Brain pericyte (primary cell): ENCODE data around the gene PGAM2.

Experiments used
- DNase-seq: peaks from one replicate; pipeline ENCODE4 v3.0.0-alpha.2; 2012; ENCODE audit warnings: low read depth, low spot score

PGAM2 gene

DNA sequence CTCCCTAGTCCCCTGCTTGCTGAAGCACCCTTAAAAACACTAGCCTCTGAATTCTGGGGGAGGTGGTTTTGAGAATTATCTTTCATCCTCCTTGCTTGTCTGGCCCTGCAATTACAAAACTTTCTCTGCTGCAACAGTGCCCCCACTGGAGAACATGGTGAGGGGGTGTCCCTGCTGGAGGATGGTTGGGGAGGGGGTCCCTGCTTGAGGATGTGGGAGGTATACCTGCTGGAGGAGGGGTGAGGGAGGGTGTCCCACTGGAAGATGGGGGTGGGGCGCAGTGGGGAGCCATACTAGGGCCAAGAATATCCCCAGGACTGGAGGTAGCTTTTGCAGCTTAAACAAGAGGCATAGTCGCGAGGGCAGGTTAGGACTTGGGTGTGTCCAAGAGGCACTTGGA is 20.2 kb upstream of the PGAM2 start:
- DNase-seq: no peak

DNA sequence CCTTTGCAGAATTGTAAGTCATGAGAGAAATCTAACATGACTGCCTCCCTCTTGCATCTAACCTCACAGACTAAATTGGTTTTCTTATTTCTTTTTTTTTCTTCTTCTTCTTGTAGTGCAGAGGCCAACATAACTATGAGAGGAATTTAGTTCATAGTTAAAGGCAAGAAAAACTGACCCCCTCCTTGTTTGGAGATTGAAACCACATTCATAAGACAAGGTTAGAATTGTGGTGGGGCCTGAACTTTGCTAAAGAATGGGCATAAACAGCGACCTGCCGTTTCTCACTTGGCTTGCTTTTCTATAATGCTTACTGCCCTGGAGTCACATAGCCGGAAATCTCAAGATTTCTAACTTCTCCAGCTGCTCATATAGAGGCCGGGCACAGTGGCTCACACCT is 19.3 kb upstream of the PGAM2 start:
- no peak for DNase-seq

- no peak for DNase-seq
Observed at GRCh38 chr7:44083796-44084195, 18.4 kb upstream of the PGAM2 start.

- DNase-seq: peak; percentile 88
Observed at GRCh38 chr7:44082541-44083207, 17.3 kb upstream of the PGAM2 start.

GRCh38 chr7:44081266-44081748 is 15.9 kb upstream of the PGAM2 start:
- no peak for DNase-seq

DNA sequence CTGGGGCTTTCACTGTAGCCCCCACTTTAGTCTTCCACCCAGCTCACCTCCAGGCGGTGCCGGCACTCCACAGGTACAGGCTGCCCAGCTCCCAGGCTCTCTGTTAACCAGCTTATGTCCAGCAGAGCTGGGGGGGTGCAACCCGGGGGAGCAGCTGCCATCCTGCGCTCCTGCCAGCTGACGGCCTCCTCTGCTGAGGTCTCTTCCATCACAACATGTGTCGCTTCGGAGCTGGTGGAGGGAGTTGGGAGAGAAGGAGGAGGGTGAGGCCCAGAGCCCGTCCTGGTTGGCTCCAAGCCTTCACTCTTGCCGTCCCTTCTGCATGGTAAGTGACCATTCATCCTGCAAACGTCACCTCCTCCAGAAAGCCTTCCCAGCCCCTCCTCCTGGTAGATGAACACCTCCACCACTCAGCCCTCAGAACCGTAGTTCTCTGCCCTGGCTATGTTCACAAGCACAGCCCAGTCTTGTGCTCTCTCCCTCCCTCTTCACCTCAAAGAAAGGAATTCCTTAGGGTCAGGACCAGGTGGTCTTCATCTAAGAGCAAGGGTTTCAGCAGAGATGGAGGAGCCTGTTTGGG is 15.4 kb upstream of the PGAM2 start:
- no peak for DNase-seq

- DNase-seq: no peak
Observed at GRCh38 chr7:44080118-44080517, 14.8 kb upstream of the PGAM2 start.

- no peak for DNase-seq
Observed at GRCh38 chr7:44079331-44080021, 14.1 kb upstream of the PGAM2 start.

GRCh38 chr7:44078521-44078920 is 13.2 kb upstream of the PGAM2 start:
- DNase-seq: no peak

DNA sequence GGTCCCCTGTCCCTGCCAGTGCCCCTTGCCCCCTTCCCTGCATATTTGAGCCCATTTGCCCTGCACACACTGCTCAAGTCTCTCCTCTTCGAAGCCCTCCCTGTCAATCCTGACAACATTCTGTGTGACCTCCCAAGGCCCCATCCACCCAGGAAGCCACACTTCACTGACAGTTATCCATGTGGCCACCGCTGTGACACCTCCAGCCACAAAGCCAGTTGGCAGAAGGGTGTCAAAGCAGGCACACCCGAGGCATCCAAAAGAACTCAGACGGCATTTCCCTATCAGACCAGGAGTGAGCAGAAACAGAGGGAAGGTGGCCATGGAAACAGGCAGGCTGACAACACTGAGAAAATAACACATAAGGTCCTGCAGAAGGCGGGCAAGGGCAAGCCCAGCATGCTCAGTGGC is 12.3 kb upstream of the PGAM2 start:
- DNase-seq: no peak

GRCh38 chr7:44077061-44077460 is 11.7 kb upstream of the PGAM2 start:
- no peak for DNase-seq

- no peak for DNase-seq
Observed at GRCh38 chr7:44076101-44076895, 10.9 kb upstream of the PGAM2 start.

- no peak for DNase-seq
Observed at GRCh38 chr7:44075296-44076075, 10.1 kb upstream of the PGAM2 start.

GRCh38 chr7:44074349-44074695 is 9.0 kb upstream of the PGAM2 start:
- no peak for DNase-seq

DNA sequence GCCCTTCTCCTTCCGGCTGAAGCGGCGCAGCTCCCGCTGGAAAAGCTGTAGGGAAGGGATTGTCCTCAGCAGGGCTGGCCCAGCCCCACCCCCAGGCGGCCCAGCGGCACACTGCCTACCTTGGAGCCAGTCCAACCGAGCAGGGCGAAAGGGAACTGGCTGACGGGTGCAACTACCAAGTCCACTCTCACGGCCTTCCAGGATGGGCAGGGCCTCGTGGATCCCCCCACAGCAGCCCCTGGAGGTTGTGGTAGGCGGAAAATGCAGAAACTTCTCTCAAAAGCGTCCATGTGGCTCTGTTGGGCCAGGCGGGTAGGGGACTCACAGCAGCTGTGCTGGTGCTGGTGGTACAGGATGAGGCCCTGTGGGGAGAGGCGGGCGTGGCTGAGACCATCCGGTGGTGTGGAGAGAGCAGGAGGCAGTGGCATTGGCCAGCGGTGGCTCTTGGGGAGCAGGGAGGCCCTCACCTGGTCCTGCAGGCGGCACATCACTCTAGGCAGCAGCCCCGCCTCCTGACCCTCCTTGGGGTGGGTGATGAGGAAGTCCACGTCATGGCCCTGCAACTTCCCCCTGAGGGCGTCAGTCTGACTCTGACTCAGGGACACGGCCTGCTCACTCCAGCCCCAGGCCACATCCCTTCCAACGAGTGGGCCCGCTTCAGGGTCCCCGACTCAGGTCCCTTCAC is 8.4 kb upstream of the PGAM2 start:
- no peak for DNase-seq

DNA sequence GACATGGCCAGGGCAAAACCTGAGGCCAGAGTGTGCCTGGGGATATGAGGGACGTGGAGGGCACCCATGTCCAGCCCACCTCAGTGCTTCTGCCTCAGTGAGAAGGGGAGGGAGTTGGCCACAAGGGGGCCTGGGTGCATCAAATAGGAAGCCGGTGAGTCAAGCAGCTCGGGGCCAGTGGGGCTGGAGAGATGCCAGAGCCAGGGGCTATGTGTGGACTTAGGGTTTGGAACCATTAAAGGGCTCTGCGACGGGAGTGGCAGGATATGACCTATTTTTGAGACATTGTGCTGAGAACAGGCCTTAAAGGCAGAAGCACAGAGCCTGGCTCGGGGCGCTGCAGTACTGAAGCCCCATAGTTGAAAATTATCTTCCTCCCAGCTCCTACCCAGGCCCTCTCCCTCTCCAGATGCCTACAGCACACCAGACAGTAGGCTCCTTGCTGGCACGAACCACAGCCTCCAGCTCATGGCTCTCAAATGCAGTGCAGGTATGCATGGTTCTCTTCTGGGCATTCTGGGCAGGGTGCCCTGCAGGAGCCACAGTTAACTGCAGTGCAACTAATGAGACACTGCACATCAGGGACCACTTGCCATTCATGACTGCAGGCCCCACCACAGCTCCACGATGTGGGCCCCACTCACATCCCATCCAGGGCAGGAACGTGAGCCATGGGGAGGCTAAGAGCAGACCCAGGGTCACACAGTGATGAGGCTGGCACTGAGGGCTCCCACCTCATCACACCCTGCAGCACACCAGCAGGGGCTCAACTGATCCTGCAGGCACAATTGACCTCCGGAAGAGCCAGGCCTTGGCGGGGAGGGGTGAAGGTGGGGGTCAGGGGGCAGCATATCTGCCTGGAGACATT is 7.2 kb upstream of the PGAM2 start:
- DNase-seq: peak; percentile 37

GRCh38 chr7:44071726-44072363 is 6.5 kb upstream of the PGAM2 start:
- DNase-seq: no peak

DNA sequence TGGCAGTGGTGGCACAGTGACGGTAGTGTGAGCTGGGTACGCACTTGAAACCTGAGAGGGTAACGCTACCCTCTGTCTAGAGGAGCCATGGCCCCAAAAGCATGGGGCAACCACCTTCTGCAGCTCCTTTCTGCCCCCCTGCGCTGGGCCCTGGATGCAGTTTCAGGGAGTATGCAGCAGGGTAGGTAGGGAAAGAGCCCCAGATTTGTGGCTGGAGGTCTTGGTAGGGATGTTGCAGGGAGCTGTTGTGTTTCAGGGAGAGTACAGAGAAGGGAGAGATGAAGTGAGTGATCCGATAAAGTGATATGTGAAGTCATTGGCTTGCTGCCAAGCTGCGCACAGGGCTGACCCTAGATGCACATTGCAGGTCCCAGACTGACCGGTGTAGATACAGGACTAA is 2.7 kb upstream of the PGAM2 start:
- no peak for DNase-seq
